ENCODE data around the gene NPAS3. TPM values are rescaled to one million over a fixed set of nuclear protein-coding genes. Genes with fewer than 3 reads are reported as not detected.
A peak's percentile ranks its signal among the peaks of the same experiment; 100 is the strongest.

Gene NPAS3
- total RNA-seq, 4 donors from 2014 or later = 1.5 to 12.3 (median 3.4) TPM

GRCh38 chr14:33839193-33840076, 900.8 kb downstream of the NPAS3 start:
- Histone ChIP-seq H3K27ac (no peak overlapping the region), H3K27me3 (no peaks in the 10 kb centered on the region), H3K4me1 (peaks cover 0 to 7% (median 0%) of the 10 kb centered on the region in 4 donors), H3K36me3 (no peaks in the 10 kb centered on the region), H3K9me3 (no peaks in the 10 kb centered on the region), H3K4me3 (no peak overlapping the region)
- TF ChIP-seq, protein P1, sequence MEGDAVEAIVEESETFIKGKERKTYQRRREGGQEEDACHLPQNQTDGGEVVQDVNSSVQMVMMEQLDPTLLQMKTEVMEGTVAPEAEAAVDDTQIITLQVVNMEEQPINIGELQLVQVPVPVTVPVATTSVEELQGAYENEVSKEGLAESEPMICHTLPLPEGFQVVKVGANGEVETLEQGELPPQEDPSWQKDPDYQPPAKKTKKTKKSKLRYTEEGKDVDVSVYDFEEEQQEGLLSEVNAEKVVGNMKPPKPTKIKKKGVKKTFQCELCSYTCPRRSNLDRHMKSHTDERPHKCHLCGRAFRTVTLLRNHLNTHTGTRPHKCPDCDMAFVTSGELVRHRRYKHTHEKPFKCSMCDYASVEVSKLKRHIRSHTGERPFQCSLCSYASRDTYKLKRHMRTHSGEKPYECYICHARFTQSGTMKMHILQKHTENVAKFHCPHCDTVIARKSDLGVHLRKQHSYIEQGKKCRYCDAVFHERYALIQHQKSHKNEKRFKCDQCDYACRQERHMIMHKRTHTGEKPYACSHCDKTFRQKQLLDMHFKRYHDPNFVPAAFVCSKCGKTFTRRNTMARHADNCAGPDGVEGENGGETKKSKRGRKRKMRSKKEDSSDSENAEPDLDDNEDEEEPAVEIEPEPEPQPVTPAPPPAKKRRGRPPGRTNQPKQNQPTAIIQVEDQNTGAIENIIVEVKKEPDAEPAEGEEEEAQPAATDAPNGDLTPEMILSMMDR (IDR thresholded peaks at IDR 0.05) = peak; percentile 59 to 80 (median 71)
- no peak for TF ChIP-seq POLR2A (IDR thresholded peaks at IDR 0.05)
- 49 to 52% methylated on average over 16 of the region's 16 CpGs for WGBS, 2 donors
- DNase-seq (ENCODE audit: low spot score in 2 of 2) = peak; percentile 39 to 75

GRCh38 chr14:33840797-33841196, 902.1 kb downstream of the NPAS3 start:
- H3K9me3 ChIP-seq = no peaks in the 10 kb centered on the region
- TF ChIP-seq EP300 (IDR thresholded peaks at IDR 0.05) = no peak
- TF ChIP-seq, protein P1 (IDR thresholded peaks at IDR 0.05) = no peak
- no peak for TF ChIP-seq POLR2A (IDR thresholded peaks at IDR 0.05)
- WGBS, 2 donors = 86% methylated on average over 3 of the region's 3 CpGs
- H3K4me3 ChIP-seq = no peak overlapping the region
- H3K27ac ChIP-seq = no peak overlapping the region
- DNase-seq (ENCODE audit: low spot score in 2 of 2) = no peak
- H3K27me3 ChIP-seq = no peaks in the 10 kb centered on the region
- peaks cover 0 to 7% (median 0%) of the 10 kb centered on the region in 4 donors for H3K4me1 ChIP-seq
- H3K36me3 ChIP-seq = no peaks in the 10 kb centered on the region

GRCh38 chr14:33842299-33842698, 903.6 kb downstream of the NPAS3 start:
- no peaks in the 10 kb centered on the region for H3K27me3 ChIP-seq
- TF ChIP-seq, protein P1 (IDR thresholded peaks at IDR 0.05) = no peak
- no peak for TF ChIP-seq POLR2A (IDR thresholded peaks at IDR 0.05)
- TF ChIP-seq EP300 (IDR thresholded peaks at IDR 0.05) = no peak
- 93 to 94% methylated on average over 1 of the region's 1 CpG for WGBS, 2 donors

DNA sequence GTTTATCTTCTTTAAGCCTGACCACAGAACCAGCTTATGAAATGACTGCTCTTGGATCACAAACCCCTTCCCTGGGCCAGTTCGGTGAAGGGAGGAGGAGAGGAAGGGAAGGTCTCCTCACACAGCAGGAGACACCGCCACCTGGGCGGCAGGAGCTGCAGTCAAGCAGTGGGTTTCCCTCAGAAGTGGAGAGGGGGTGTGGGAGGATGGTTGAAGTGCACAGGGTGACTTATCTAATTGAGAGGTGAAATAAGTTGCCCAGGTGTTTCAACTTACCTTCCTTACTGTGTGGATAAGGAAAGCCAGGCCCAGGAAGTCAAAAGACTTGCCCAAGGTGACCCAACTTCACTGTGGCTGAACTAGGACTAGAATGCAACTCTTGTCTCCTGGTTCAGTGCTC, 905.4 kb downstream of the NPAS3 start:
- no peak for TF ChIP-seq EP300 (IDR thresholded peaks at IDR 0.05)
- TF ChIP-seq, protein P1 (IDR thresholded peaks at IDR 0.05) = no peak
- TF ChIP-seq POLR2A (IDR thresholded peaks at IDR 0.05) = no peak
- WGBS, 2 donors = 86% methylated on average over 3 of the region's 3 CpGs

More at GRCh38 chr14:33842299-33842698, 903.6 kb downstream of the NPAS3 start:
- H3K4me1 ChIP-seq = peaks cover 0 to 7% (median 0%) of the 10 kb centered on the region in 4 donors
- no peak overlapping the region for H3K27ac ChIP-seq
- no peaks in the 10 kb centered on the region for H3K36me3 ChIP-seq
- DNase-seq (ENCODE audit: low spot score in 2 of 2) = no peak
- no peaks in the 10 kb centered on the region for H3K9me3 ChIP-seq
- no peak overlapping the region for H3K4me3 ChIP-seq

GRCh38 chr14:33846100-33846824, 907.6 kb downstream of the NPAS3 start:
- no peak for DNase-seq (ENCODE audit: low spot score in 2 of 2)
- no peak for TF ChIP-seq POLR2A (IDR thresholded peaks at IDR 0.05)
- no peak for TF ChIP-seq EP300 (IDR thresholded peaks at IDR 0.05)
- TF ChIP-seq, protein P1 (IDR thresholded peaks at IDR 0.05) = no peak
- WGBS, 2 donors = 58 to 66% methylated on average over 8 of the region's 8 CpGs

More for the DNA sequence above, 905.4 kb downstream of the NPAS3 start:
- no peaks in the 10 kb centered on the region for H3K27me3 ChIP-seq
- no peak overlapping the region for H3K4me3 ChIP-seq
- no peak for DNase-seq (ENCODE audit: low spot score in 2 of 2)
- H3K36me3 ChIP-seq = no peaks in the 10 kb centered on the region
- no peaks in the 10 kb centered on the region for H3K9me3 ChIP-seq
- H3K4me1 ChIP-seq = peaks cover 0 to 7% (median 0%) of the 10 kb centered on the region in 4 donors
- no peak overlapping the region for H3K27ac ChIP-seq

More at GRCh38 chr14:33846100-33846824, 907.6 kb downstream of the NPAS3 start:
- Histone ChIP-seq H3K4me1 (no peaks in the 10 kb centered on the region), H3K4me3 (no peak overlapping the region), H3K36me3 (no peaks in the 10 kb centered on the region), H3K27me3 (no peaks in the 10 kb centered on the region), H3K9me3 (no peaks in the 10 kb centered on the region), H3K27ac (no peak overlapping the region)

All from tibial nerve (tissue), 4 donors.